HG03103 (cell line): ENCODE data around the gene FXYD2.
"Not testable (repeated sequence)": the region's sequence is repeated elsewhere in the genome, so short reads cannot be mapped to it uniquely, and the experiment has no call there.

Experiments used
- ATAC-seq: cut with Tn5 transposase; IDR thresholded peaks from one replicate; pipeline ENCODE4 v1.9.1; 2021; ENCODE audit warnings: low read depth; ENCODE audit not compliant: unreplicated experiment

FXYD2 gene

DNA sequence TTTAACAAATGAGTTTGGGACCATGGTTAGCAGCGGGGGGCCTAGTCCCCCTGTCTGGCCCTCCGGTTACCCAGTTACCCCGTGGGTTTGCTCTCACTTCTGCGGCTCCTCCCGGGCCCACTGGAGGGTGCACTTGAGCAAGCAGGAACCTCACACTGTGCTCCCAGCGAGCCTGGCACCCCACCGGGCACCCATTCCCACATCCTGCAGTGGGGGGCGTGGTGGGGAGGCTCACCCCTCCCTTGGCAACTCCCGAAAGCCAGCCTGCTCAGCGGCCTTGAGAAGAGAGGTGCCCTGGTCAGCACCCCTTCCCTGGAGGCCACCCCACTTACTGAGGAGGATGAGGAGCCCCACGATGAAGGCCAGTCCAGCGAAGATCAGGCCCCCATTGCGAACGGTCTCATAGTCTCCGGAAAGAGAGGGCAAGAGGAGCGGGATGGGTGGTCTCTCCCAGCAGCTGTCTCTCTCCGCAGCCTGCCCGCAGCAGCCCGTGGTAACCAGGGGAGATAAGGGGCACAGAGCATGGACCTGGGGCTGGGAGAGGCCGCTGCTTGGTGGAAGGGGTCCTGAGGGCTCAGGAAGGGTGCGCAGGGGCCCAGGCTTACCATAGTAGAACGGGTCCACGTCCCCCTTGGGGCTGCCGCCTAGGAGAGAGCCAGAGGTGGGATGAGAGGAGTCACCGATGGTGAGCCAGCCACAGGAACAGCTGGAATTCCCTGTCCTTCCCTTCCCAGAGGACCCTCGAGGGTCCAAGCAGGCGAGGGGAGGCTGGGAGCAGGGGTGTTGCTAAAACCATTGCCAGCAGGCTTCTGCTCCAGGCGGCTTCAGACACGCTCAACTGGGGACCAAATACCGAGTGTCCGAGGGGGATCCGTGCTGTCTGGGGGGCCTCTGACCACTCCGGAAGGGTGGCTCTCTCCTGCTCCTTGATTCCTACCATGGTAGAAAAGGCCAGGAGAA lies 2.2 kb downstream of the FXYD2 start:
- no peak for ATAC-seq

DNA sequence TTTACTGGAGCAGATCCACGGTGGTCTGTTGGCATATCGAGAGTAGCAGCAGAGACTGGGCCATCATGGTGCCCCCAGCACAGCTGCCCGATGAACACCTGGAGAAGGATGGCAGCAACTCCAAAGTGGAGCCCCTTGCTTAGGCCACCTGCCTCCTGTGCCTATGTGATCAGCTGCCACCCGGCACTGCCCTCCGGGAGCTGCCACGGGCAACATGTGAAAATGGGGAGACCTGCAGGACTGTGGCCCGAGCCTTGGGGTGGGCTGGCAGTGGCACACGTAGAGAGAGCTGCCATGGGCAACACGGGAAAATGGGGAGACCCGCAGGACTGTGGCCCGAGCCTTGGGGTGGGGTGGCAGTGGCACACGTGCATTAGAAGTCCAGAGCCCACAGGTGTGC lies 3.1 kb downstream of the FXYD2 start:
- ATAC-seq, result no peak

DNA sequence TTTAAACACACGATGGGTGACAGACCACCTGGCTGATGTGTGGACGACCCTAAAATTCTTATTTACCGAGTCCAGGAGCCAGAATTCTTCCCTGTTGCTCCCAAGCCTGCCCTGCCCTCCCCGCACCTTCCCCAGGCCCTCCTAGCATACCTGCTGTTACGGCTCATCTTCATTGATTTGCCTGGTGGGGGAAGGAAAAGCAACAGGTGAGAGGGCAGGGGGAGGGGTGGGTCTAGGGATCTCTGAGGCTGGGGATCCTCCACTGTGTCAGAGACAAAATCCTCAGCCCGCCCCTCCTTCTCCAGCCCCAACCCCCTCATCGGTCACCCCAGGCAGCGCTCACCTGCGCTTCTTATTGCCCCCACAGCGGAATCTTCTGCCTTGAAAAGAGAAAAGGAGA lies 4.0 kb downstream of the FXYD2 start:
- ATAC-seq, result no peak

DNA sequence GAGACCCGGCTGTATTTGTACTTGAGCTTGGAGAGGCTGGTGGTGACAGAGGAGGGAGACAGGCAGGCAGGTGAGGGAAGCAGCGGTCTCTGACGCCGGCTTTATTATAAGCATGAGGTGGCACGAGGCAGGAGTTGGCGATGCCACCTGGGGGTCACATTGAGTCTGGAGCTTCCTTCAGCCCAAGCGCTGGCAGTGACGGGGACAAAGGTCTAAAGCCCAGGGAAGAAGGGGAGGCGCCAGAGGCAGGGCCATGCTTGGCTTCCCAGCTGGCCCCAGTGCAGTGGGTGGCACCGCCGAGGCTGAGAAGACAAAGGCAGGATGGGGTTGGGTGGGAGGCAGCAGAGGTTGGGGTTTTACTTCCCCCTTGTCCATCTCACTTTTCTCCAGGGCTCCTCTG lies 4.5 kb downstream of the FXYD2 start:
- no peak for ATAC-seq

DNA sequence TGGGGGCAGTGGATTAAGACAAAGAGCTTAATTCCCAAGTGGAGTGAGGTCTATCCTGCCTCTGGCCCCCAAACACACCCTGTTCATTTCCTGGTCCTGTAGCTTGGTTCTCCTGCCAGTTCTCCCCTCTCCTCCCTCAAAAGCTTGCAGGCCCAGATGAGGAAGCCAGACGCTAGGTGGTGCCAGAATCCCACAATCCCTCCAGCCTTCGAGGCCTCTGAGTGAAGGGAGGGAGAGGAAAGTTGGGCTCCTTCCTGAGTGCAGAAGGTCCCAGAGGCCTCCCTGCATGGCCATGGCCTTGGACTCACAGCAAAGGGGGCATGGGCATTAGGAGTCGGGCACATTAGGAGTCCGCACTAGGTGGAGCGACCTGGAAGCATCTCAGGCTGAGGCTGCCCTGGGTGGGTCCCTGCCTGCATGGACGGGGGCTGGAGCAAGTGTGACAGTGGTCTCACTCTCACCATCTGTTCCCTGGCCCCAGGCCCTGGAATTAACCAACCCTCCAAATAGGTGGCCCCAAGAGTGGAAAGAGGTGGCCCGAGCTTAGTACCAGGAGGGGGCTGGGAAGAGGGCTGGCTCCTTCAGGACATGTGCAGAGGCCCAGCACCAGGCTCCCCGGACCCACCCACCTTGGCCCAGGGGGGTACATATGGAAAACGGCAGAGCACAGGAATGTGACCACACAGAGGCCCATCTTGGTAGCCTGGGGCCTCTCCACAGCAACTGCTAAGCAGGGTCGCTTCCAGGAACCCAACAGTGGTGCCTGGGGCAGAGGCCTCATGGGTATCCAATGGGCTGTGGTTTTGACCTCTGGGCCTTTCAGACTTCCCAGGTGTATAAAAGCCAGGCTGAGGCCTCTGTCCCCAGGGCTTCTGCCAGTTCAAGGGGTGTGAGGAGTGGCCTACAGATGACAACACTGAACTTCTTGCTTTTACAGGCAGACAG lies 5.2 kb downstream of the FXYD2 start:
- ATAC-seq, result no peak

DNA sequence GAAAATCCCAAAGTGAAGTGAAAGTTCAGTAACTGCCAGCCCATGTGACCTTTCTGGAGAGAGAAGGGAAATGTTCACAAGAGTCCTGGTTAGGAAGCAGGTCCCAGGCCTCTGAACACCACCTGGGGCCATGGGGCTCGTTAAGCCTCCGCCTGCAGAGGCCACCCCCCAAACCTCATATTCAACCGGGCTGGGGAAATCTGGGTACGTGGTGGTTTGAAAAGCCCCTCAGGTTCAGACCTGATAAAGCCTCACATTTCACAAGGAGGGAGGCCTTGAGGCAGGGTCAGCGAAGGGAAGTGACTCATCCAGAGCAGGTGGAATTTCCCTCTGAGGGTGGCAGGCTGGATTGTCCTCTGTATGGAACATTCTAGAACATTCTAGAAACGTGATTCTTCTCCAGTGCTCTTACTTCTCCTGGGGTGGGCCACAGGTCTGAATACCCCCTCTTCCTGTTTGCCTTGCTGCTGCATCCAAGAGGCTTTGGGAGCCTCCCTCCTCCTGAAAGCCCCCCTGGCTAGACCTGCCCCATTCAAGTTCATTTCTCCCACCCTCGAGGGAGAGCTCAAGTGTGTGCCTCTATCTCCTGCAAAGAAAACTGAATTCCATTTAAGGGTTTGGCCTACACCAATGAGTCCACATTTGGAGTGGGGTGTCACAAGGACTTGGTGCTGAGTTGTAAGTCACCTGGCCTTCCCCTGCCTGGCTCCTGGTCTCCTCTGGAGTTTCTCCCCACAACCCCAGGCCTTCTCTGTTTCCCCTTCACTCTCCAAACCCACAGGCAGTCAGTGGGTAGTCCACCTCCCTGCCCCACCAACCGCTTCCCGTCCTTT lies 6.3 kb downstream of the FXYD2 start:
- ATAC-seq, result peak; percentile 17

DNA sequence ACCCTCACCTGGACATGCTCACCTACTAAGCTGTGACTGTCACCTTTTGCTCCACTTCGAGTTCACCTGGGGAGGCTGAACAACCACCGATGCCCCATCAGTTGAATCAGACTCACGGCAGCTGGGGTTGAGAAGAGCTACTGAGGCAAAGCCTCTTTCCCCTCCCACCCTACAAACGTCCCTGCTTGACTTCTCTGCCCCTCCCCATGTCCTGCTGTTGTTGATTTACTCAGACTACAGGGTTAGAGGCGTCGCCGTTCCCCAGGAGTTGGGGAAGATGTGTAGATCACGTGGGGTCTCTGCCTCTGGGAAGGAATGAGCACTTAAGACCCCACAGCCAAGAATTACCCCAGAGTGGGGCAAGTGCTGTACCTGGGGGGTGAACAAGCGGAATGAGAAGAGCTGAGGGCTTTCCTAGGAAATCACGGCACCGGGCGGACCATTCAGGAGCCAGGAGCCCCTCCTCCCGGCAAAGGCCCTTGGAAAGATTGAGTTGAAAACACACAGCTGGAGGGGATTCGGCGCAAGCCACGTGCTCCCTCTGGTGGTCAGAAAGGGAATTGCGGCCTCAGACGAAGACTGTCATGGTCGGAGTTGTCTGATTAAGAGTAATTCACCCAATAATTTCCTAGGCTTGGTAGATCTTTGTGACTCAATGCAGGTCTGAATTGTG lies 7.0 kb downstream of the FXYD2 start:
- peak; percentile 15 for ATAC-seq

DNA sequence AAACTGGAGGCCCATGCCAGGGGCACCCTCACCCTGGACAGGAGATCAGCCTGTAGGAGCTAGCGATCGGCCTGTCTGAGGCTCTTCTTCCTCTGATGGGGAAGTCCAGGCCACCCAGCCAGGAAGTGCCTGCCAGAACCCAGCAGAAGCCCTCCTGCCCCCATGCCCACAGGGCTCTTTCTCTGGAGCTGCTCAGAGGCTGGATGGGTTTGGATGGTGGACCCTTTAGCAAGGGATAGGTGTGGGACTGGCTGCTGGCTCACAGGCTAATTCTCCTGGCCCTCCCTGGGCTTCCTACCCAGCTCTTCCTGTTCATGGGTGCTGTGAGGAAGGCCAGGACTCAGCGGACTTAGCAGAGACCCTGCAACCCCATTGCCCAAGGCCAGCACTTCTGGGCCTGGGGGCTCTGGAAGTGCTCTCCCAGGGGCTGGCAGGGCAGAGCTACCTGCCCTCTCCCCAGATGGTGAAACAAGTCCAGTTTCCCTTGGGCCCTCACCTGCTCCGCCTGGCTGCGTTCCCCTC lies 7.6 kb downstream of the FXYD2 start:
- ATAC-seq, result no peak

DNA sequence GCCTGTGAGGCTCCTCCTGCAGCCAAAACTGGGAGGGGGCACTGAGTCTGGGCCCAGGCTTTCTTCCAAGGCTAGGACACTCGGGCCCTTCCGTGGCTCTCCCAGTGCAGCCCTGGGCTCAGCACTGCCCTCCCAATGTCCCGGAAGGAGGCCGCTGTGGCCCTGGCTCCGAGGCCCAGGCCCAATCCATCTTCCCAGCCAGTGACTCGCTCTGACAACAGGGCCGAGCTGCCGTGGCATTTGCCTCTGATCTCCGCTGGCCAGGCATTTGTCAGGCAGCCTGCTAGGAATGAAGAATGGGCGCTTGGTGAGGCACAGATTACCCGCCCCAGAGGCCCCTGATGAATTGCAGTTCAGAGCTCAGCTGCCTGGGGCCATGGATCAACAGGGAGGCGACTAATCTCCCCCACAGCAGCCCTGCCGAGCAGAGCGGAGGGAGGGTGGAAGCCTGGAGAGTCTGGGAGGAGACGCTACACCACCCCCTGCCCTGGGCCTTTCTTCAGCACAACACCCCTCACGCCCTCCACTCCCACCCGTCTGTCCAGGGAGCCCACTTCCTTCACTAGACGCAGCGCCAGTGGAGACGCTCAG lies 8.3 kb downstream of the FXYD2 start:
- ATAC-seq, result no peak

DNA sequence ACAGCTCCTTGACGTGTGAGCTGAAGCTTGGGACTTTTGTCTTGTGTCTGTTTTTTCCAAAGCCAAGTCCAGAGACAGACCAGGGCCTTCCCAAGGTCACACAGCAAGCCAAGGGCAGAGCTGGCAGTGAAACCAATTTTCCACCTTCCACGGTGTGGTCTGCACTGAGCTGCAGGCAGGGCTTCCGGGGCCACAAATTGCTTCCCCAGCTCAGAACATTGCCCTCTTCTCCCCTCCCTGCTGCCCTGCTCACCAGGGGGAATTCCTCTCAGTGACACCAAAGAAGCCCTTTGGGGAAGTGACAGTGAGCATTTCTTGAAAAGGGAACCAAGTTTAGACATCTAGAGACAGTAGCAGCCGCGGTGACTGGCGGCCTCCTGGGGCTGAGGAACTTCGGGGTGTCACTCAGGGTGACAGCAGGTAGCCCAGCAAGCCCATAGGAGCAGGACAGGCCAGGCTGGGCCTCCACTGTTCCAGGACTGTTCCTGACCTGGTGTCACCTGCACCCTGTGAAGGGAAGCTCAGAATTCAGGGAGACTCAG lies 9.2 kb downstream of the FXYD2 start:
- peak; percentile 51 for ATAC-seq

DNA sequence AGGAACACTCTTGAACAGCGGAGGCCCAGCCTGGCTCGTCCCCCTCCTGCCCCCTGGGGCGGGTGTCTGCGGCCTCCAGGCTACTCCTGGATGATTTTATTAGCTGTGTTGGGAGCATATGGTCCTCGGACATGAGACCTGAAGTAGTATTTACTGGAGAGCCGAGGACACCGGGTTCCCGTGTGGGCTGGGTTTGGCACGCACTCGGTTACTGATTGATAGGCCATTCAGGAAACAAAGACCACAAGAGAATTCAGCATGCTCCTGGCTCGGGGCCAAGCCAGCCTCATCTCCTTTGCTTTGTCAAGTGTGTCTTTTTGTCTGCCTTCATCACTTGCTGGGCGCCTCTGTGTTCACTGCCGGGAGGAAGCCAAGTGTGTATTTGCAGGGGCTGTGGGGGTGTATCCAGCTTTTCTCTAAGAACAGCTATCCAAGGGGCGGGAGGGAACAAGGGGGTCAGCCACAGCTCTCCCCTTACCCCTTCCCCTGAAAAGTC lies 9.7 kb downstream of the FXYD2 start:
- peak; percentile 33 for ATAC-seq

DNA sequence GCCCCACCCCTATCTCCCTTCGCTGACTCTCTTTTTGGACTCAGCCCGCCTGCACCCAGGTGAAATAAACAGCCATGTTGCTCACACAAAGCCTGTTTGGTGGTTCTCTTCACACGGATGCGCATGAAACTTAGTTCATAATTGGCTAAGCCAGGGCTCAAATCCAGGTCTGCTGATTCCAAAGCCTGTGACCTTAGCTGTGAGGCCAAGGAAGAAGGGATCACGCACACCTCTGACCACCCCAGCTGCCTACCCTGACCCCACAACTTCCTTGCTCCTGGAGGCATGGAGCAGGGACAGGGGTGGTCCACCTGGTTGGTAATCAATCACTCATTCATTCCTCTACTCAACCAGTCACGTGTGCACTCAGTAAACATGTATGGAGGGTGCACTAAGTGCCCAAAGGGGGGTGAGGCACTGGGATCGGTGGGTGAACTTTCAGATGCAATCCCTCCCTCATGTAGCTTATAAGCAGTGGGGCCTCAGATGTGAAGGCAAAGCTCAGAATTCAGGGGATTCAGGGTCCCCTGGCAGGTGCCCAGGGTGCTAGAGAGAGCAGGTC lies 10.3 kb downstream of the FXYD2 start:
- no peak for ATAC-seq

DNA sequence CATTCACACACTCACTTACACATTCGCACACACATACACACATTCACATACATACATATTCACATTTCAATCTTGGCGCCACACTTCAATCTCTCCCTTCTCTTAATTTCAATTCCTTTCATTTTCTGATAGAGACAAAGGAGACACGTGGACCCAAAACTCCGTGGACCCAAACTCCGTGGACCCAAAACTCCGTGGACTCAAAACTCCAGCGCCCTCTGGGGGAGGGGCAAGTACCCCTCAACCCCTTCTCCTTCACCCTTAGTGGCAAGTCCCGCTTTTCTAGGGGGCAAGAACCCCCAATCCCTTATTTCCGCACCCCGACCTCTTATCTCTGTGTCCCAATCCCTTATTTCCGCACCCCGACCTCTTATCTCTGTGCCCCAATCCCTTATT lies 14.5 kb downstream of the FXYD2 start:
- not testable (repeated sequence) for ATAC-seq

DNA sequence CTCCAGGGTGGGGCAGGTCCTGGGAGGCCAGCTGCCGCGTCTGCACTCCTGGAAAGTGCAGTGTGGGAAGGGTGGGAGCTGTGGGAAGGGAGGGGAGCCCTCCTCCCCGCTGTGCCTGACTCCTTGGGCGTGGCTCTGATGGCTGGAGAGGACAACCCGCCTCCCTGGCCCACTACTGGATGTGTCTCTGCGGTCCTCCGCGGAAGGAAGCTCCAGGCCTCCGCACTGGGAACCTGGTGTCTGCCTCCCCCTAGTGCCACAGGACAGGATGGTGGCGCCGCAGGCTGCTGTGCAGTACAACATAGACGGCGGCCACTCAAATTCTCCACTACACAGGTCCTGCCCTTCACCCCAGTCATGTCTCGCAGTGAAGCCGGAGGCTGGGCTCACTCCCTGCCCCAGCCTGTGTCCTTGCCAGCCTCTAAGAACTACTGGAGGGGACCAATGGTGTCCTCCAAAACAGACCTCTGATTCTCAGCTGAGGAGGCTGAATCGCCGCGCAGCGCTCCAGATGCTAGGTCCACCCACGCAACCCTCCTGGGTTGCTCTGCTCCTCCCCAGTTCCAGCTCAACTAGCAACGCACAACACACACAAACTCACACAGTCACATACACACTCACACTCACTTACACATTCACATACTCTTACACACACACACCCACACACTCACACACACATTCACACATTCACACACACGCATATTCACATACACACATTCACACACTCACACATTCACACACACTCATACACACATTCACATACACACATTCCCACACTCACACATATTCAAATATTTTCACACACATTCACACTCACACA lies 15.1 kb downstream of the FXYD2 start:
- no peak for ATAC-seq

DNA sequence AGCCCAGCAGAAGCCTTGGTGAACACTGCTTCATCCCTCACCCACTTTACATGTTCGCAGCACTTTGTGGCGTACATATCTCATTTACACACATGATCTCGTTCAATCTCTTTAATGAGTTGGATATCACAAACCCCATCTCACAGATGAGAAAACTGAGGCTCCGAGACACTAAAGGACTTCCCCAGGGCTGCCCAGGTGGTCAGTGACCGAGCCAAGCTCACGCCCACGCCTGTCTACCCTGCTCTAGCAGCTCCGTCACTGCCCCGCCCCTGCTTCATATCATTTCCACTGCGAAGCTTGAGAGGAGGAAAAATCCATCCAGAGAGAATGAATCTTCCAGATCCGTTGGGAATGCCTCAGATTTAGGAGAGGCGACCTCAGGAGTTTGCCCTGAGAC lies 15.8 kb downstream of the FXYD2 start:
- ATAC-seq, result no peak

DNA sequence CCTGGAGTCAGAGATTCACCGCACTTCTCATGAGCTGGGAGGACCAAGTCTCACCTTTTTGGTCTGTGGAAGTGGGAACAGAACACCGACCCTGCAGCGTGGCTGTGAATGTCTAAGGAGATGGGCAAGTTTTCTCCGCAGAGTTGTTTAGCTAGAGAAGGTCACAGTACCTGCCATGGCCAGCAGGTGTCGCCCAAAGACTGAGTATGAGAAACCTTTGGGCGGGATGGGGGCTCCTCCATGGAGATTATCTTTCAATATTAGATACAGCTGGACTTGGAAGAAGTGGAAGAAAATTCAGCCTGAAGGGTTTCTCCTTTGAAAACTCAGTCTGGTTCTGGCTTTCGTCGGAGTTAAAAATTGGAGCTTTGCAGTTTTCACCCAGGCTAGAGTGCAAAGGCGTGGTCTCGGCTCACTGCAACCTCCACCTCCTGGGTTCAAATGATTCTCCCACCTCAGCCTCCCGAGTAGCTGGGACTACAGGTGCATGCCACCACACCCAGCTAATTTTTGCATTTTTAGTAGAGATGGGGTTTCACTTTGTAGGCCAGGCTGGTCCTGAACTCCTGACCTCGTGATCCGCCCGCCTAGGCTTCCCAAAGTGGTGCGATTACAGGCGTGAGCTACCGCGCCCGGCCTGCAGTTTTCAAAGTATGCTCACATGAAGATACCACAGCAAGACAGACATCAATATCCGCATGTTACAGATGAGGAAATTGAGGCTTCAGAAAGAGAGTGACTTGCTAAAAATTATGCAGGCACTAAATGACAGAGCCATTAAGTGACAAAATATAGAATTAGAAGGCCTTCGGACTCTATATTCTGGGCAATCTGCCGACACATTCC lies 16.8 kb downstream of the FXYD2 start:
- ATAC-seq, result no peak

DNA sequence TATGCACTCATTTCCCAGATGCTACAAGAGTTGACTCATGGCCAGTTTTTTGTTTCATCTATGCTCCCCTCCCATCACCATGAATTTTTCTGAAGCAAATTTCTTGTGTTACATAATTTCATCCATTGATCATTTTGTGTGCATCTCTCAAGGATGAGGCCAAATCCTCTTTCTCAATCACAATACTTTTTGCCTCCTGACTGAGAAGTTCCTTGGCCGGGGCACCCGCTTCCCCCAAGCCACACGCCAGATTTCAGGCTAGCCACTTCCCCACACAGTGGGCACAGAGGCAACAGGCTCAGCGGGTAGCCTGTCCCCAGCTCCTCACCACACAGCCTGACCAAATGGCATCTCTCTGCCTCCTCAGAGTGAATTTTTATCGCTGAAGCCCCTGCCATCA lies 17.7 kb downstream of the FXYD2 start:
- no peak for ATAC-seq
